Astrocyte of the cerebellum (primary cell): ENCODE measurements around the gene PSMA7.

Experiments used
- DNase-seq: peaks from one replicate; pipeline ENCODE4 v3.0.0-alpha.2; 2011; ENCODE audit warnings: low read depth
- H3K4me3 ChIP-seq: 2 replicates; pipeline ENCODE4 v1.5.1; 2011; ENCODE audit warnings: mild to moderate bottlenecking, low read depth, low read length, moderate library complexity
- in situ Hi-C: cut with HindIII; loops from 2 replicates; pipeline ENCODE4 v1.10.0; 2017; ENCODE audit warnings: low sequenced_read_pairs
- TF ChIP-seq, protein P1 (sequence below): IDR thresholded peaks from 2 replicates; pipeline ENCODE4 v1.5.1; 2012; ENCODE audit warnings: low read length, low read depth, moderate library complexity, mild to moderate bottlenecking; ENCODE audit errors: missing control alignments

PSMA7 gene

GRCh38 chr20:62160253-62160652 lies 17.1 kb upstream of the PSMA7 start:
- DNase-seq, result no peak
- TF ChIP-seq, protein P1, sequence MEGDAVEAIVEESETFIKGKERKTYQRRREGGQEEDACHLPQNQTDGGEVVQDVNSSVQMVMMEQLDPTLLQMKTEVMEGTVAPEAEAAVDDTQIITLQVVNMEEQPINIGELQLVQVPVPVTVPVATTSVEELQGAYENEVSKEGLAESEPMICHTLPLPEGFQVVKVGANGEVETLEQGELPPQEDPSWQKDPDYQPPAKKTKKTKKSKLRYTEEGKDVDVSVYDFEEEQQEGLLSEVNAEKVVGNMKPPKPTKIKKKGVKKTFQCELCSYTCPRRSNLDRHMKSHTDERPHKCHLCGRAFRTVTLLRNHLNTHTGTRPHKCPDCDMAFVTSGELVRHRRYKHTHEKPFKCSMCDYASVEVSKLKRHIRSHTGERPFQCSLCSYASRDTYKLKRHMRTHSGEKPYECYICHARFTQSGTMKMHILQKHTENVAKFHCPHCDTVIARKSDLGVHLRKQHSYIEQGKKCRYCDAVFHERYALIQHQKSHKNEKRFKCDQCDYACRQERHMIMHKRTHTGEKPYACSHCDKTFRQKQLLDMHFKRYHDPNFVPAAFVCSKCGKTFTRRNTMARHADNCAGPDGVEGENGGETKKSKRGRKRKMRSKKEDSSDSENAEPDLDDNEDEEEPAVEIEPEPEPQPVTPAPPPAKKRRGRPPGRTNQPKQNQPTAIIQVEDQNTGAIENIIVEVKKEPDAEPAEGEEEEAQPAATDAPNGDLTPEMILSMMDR, result no peak
- in situ Hi-C loops, result no loop called here
- H3K4me3 ChIP-seq, result no peak overlapping the region

DNA sequence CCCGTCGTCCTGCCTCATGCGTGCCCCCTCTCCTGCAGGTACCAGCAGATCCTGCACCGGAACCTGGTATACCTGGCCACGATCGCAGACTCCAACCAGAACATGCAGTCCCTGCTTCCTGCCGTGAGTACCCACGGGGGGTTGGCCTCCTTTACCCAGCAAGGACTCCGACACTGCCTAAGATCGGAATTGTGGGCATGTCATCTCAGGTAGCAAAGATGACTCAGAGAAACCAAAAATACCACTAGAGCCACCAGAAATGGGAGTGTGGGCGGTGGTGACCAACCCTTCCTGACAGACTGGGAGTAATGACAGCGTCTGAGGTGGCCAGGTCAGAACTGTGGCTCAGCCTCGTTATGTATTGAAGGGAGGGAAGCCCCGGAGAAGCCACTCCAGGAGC lies 16.6 kb upstream of the PSMA7 start:
- TF ChIP-seq, protein P1, result no peak
- in situ Hi-C loops, result no loop called here
- DNase-seq, result no peak
- no peak overlapping the region for H3K4me3 ChIP-seq

DNA sequence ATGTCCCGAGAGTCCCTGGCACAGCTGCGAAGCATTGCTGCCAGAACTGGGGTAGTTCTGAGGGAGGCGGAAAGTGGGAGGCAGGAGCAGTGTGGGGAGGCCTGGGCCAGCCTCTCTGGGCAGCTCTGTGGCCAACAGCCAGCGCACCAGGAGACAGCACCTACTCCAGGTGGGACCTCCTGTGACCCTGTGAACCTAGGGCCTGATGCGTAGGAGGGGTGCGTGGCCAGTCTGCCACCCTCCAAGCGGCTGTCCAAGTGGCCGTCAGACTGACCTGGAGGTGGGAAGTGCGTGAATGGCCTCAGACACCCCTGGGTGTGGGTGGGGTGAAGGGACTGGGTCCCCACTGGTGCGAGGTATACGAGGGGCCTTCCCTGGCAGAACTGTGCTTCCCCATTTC lies 15.9 kb upstream of the PSMA7 start:
- in situ Hi-C loops, result no loop called here
- no peak for DNase-seq
- TF ChIP-seq, protein P1, result no peak
- H3K4me3 ChIP-seq, result no peak overlapping the region

- no peak overlapping the region for H3K4me3 ChIP-seq
- in situ Hi-C loops, result no loop called here
- DNase-seq, result no peak
- TF ChIP-seq, protein P1, result no peak
Measured at GRCh38 chr20:62158541-62158940, 15.3 kb upstream of the PSMA7 start.

DNA sequence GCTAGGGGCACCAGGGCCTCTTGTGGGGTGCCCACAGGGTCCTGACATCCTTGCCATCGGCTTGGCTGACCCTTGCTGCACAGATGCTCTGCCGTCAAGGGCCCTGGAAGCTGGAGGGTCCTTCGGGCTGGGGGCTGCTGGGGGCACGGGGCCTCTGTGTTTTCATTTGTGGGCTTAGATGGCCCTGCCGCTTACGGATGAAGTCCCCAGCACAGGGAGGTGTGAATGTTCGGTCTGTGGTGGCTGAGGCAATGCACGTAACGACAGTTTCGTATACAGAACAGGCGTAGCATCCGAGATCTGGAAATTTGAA lies 14.8 kb upstream of the PSMA7 start:
- no peak for DNase-seq
- TF ChIP-seq, protein P1, result no peak
- no peak overlapping the region for H3K4me3 ChIP-seq
- in situ Hi-C loops, result no loop called here

DNA sequence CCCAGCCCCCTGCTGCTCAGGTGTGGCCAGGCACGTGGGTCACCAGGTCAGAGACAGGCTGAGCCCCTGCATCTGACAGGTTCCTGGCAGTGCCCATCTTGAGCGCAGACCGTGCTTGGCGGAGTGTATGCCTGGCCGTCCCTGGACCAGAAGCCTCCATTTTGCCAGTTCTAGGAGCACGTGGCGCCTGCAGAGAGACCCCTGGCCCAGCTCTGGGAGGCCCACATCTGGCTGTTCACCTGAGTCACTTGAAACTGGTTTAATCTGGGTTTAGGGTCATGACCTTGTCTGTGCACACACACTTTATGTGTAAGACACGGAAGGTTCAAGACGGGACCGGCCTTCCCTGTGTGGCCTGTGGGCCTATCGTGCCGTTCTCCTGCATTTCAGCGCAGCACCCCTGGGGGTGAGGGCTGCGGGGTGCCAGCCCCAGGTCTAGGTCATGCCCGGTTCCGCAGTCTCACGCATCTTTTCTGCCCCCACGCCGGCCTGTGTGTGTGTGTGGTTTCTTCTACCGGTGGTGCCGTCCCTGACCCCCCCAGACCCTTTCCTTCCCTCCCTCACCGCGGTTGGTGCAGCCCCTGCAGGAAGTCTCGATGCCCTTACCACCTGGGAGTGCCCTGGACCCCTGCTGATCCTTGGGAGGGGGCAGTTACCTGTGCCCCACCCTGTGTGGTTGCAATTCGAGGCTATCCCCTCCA lies 14.3 kb upstream of the PSMA7 start:
- DNase-seq, result no peak
- no peak overlapping the region for H3K4me3 ChIP-seq
- TF ChIP-seq, protein P1, result no peak
- in situ Hi-C loops, result no loop called here
